GM19099 (cell line): ENCODE measurements around the gene C10orf67.

Experiments
- POLR2A ChIP-seq: IDR thresholded peaks from 3 replicates; pipeline ENCODE4 v1.6.1; 2011; ENCODE audit warnings: low read depth; ENCODE audit not compliant: insufficient read length; ENCODE audit errors: extremely low read depth

Gene C10orf67

DNA sequence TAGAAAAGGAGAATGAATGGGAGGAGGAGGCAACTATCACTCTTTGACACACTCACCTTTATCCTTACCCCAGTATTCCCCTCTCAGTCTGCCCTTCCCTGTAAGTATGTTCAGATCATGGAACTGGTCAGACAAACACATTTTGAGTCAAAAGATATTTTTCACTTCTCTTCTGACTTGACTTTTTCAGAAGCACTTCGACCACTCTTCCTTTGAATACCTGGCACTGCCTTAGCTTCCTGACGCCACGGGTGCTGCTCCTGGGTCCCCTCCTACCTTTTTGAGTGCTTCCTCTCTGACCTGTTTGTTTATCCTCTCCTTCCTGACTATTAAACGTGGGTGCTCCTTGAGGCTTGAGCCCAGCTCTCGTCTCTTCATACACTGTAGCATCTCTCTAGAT, 19.8 kb upstream of the C10orf67 start:
- no peak for TF ChIP-seq POLR2A

- no peak for TF ChIP-seq POLR2A
These were observed 19.2 kb upstream of the C10orf67 start for GRCh38 chr10:23363793-23364135.

DNA sequence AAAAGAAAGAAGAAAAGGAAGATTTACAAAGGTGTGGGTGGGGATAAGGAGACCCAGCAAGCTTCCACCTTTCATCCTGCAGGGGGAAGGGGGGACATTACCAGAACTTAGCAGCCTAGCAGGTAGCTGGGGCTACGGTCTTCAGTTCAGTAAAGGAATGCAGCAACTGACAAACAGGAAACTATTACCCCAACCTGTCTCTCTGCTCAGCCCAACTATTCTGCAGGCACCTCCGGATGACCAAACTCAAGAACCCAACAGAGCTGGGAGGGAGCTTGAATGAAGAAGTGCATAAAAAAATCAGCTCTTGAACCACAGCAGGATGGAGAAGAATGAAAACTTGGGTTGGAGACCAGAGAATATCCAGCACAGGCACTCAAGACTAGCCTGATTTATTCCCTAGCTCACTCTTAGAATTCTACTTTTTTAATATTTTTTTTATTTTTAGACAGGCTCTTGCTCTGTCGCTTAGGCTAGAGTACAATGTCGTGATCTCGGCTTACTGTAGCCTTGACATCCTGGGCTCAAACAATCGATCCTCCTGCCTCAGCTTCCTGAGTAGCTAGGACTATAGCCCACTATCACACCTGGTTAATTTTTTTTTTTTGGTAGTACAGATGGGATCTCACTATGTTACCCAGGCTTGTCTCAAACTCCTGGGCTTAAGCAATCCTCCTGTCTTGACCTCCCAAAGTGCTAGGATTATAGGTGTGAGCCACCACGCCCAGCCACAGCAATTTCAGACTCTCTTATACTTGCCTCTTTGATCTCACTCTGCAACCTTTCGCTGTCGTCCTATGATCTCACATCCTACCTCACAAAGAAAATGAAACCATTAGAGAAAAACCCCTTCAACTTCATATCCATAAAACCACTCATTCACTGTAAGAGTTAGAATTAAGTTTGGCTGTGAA, 18.5 kb upstream of the C10orf67 start:
- no peak for TF ChIP-seq POLR2A

GRCh38 chr10:23362069-23362830, 17.7 kb upstream of the C10orf67 start:
- TF ChIP-seq POLR2A, result no peak

- TF ChIP-seq POLR2A, result no peak
These were observed 17.1 kb upstream of the C10orf67 start for GRCh38 chr10:23361665-23362064.

GRCh38 chr10:23359692-23360380, 15.2 kb upstream of the C10orf67 start:
- TF ChIP-seq POLR2A, result no peak

- no peak for TF ChIP-seq POLR2A
These were observed 13.8 kb upstream of the C10orf67 start for GRCh38 chr10:23358357-23358756.

GRCh38 chr10:23354630-23355279, 10.2 kb upstream of the C10orf67 start:
- TF ChIP-seq POLR2A, result no peak

GRCh38 chr10:23351926-23352519, 7.4 kb upstream of the C10orf67 start:
- no peak for TF ChIP-seq POLR2A

GRCh38 chr10:23345861-23346260, 1.3 kb upstream of the C10orf67 start:
- TF ChIP-seq POLR2A, result no peak

DNA sequence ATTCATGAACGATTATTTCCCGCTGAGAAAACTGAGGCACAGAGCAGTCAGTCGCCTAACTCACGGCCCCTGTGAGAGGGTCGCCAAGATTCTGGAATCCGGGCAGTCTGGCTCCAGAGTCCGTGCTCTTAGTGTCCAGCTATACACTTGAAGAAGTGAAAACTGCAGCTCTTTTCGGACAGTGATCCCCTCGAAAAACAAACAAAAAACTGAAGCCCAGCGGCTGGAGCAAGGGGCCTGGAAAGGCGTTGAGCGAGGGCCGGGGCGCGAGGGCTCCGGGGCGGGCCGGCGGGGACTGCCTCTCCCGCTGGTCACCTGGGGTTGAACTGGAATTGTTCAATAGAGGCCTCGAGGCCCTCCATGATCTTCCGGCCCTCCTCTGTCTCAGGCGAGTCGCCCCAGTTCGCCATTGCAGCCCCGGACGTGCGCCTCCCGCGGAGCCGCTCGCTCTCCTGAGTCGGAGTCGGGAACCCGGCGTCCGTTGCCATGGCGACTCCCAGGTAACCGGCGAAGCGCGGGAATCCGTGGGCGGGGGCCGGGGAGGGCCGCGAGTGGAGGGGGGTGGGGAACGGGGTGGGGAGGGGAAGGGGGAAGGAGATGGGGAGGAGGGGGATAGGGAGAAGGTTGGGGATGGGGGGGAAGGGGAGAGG, 881 bp downstream of the C10orf67 start:
- TF ChIP-seq POLR2A, result no peak

DNA sequence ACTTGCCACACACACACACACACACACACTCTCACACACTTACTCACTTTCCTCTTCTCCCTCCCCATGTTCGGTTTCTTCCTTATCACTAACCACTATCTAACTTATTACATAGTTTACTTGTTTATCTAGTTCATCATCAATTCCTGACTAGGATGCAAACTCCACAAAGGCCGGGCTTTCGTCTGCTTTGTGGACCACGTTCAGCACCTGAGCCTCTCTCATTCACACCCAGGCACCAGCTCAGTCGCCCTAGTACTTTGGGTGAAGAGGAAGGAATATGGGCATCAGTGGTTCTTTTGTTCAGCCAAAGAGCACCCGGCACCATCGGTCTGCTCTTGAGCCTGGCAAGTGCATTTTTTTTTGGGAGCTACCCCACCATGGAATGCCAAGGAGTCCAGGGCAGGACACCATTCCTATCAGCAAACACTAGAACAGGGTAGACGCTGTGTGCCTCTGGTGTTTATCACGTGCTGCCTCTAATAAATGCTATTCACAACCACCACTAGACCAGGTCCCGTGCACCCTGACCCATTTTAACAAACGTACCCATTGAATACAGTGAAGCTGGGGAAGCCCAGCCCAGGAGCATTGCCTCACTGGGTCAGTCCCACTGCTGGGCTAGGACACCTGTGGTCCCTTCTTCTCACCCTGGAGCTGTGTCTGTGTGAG, 2.2 kb downstream of the C10orf67 start:
- TF ChIP-seq POLR2A, result no peak

DNA sequence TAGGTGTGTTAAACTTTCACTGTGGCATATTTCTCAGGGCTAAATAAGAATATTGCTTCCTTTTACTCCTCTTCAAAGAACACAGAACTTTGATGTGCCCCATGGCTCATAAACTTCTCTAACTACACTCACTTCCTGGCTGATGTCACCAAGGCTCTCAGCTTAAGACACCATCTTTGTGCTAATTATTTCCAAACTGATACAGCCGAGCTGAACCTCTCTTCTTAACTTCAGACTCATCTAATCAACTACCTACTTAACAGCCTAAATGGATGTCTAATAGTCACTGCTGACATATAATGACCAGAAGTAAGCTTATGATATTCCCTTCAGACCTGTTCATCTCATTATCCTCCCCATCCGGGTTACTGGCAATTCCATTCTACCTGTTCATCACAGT, 3.6 kb downstream of the C10orf67 start:
- no peak for TF ChIP-seq POLR2A

GRCh38 chr10:23340354-23340753, 4.2 kb downstream of the C10orf67 start:
- no peak for TF ChIP-seq POLR2A
